ENCODE data around the gene MRPL55. TPM values are rescaled to one million over a fixed set of nuclear protein-coding genes. Genes with fewer than 3 reads are reported as not detected.

MRPL55 gene
- polyA plus RNA-seq, 1 donor from 2014 or later: 168 TPM

DNA sequence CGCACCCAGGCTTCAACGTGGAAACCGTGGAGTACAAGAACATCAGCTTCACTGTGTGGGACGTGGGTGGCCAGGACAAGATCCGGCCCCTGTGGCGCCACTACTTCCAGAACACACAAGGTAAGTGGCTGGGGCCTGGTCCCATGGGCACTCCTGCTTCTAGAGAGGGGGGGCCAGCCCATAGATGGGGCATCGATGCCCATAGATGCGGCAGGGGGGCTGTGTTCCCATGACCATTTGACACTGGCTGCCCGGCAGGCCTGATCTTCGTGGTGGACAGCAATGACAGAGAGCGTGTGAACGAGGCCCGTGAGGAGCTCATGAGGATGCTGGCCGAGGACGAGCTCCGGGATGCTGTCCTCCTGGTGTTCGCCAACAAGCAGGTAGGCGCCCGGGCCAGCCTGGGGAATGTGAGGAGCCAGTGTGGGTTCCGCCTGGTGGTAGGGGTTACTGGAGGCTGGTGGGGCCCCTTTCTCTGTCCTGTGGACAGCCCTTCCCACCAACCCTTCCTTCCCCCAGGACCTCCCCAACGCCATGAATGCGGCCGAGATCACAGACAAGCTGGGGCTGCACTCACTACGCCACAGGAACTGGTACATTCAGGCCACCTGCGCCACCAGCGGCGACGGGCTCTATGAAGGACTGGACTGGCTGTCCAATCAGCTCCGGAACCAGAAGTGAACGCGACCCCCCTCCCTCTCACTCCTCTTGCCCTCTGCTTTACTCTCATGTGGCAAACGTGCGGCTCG, 11.6 kb downstream of the MRPL55 start:
- no peaks in the 10 kb centered on the region for H3F3A ChIP-seq (ENCODE audit: insufficient read depth, low read length, poor library complexity, severe bottlenecking)
- H3K27ac ChIP-seq (ENCODE audit: low read length): no peak overlapping the region
- H3K4me3 ChIP-seq (ENCODE audit: low read length): no peak overlapping the region
- H2AFZ ChIP-seq (ENCODE audit: low read depth, low read length): no peak overlapping the region
- H4K20me1 ChIP-seq (ENCODE audit: insufficient read depth): no peaks in the 10 kb centered on the region
- no peak overlapping the region for H3K9ac ChIP-seq (ENCODE audit: low read length)
- TF ChIP-seq POLR2AphosphoS5 (IDR thresholded peaks at IDR 0.05) (no peak), SMC3 (conservative IDR thresholded peaks at IDR 0.05; ENCODE audit: poor library complexity) (no peak), MXI1 (conservative IDR thresholded peaks at IDR 0.05; ENCODE audit: poor library complexity, severe bottlenecking) (no peak), RAD21 (conservative IDR thresholded peaks at IDR 0.05) (no peak), TAF1 (IDR thresholded peaks at IDR 0.05; ENCODE audit: low read depth) (no peak), EZH2 (IDR thresholded peaks at IDR 0.05; ENCODE audit: borderline replicate concordance, insufficient read depth, low read length, poor library complexity, severe bottlenecking) (no peak), EP300 (conservative IDR thresholded peaks at IDR 0.05; ENCODE audit: poor library complexity, severe bottlenecking) (no peak)
- TF ChIP-seq, protein P1, sequence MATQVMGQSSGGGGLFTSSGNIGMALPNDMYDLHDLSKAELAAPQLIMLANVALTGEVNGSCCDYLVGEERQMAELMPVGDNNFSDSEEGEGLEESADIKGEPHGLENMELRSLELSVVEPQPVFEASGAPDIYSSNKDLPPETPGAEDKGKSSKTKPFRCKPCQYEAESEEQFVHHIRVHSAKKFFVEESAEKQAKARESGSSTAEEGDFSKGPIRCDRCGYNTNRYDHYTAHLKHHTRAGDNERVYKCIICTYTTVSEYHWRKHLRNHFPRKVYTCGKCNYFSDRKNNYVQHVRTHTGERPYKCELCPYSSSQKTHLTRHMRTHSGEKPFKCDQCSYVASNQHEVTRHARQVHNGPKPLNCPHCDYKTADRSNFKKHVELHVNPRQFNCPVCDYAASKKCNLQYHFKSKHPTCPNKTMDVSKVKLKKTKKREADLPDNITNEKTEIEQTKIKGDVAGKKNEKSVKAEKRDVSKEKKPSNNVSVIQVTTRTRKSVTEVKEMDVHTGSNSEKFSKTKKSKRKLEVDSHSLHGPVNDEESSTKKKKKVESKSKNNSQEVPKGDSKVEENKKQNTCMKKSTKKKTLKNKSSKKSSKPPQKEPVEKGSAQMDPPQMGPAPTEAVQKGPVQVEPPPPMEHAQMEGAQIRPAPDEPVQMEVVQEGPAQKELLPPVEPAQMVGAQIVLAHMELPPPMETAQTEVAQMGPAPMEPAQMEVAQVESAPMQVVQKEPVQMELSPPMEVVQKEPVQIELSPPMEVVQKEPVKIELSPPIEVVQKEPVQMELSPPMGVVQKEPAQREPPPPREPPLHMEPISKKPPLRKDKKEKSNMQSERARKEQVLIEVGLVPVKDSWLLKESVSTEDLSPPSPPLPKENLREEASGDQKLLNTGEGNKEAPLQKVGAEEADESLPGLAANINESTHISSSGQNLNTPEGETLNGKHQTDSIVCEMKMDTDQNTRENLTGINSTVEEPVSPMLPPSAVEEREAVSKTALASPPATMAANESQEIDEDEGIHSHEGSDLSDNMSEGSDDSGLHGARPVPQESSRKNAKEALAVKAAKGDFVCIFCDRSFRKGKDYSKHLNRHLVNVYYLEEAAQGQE (IDR thresholded peaks at IDR 0.05; ENCODE audit: borderline replicate concordance): no peak
- TF ChIP-seq, protein P2, sequence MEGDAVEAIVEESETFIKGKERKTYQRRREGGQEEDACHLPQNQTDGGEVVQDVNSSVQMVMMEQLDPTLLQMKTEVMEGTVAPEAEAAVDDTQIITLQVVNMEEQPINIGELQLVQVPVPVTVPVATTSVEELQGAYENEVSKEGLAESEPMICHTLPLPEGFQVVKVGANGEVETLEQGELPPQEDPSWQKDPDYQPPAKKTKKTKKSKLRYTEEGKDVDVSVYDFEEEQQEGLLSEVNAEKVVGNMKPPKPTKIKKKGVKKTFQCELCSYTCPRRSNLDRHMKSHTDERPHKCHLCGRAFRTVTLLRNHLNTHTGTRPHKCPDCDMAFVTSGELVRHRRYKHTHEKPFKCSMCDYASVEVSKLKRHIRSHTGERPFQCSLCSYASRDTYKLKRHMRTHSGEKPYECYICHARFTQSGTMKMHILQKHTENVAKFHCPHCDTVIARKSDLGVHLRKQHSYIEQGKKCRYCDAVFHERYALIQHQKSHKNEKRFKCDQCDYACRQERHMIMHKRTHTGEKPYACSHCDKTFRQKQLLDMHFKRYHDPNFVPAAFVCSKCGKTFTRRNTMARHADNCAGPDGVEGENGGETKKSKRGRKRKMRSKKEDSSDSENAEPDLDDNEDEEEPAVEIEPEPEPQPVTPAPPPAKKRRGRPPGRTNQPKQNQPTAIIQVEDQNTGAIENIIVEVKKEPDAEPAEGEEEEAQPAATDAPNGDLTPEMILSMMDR (IDR thresholded peaks at IDR 0.05; ENCODE audit: poor library complexity, severe bottlenecking): no peak
- no peaks in the 10 kb centered on the region for H3K27me3 ChIP-seq (ENCODE audit: insufficient read depth, low read depth, low read length)
- H3K9me3 ChIP-seq (ENCODE audit: low read length): peaks cover 4% of the 10 kb centered on the region
- no peak overlapping the region for H3K4me2 ChIP-seq (ENCODE audit: low read length)
- peaks cover 54% of the 10 kb centered on the region for H3K79me2 ChIP-seq (replicated peaks; ENCODE audit: insufficient read depth, low read length)
- H3K36me3 ChIP-seq (ENCODE audit: insufficient read depth, low read length): peaks cover 15% of the 10 kb centered on the region
- H3K9me2 ChIP-seq (ENCODE audit: insufficient read depth, low read length): no peaks in the 10 kb centered on the region

- Histone ChIP-seq H3K27ac (ENCODE audit: low read length) (no peak overlapping the region), H3K27me3 (ENCODE audit: insufficient read depth, low read depth, low read length) (no peaks in the 10 kb centered on the region), H3K79me2 (replicated peaks; ENCODE audit: insufficient read depth, low read length) (peaks cover 61% of the 10 kb centered on the region), H4K20me1 (ENCODE audit: insufficient read depth) (no peaks in the 10 kb centered on the region), H3K4me3 (ENCODE audit: low read length) (no peak overlapping the region), H3K9me3 (ENCODE audit: low read length) (peaks cover 4% of the 10 kb centered on the region), H3K36me3 (ENCODE audit: insufficient read depth, low read length) (peaks cover 15% of the 10 kb centered on the region), H3F3A (ENCODE audit: insufficient read depth, low read length, poor library complexity, severe bottlenecking) (no peaks in the 10 kb centered on the region), H3K9ac (ENCODE audit: low read length) (no peak overlapping the region), H2AFZ (ENCODE audit: low read depth, low read length) (no peak overlapping the region), H3K4me2 (ENCODE audit: low read length) (no peak overlapping the region), H3K9me2 (ENCODE audit: insufficient read depth, low read length) (no peaks in the 10 kb centered on the region)
- TF ChIP-seq SMC3 (conservative IDR thresholded peaks at IDR 0.05; ENCODE audit: poor library complexity) (no peak), POLR2AphosphoS5 (IDR thresholded peaks at IDR 0.05) (no peak)
These were observed 12.4 kb downstream of the MRPL55 start for GRCh38 chr1:228096416-228097332.
